Upper lobe of left lung (tissue), 6 donors: ENCODE data around the gene CDC42EP1. TPM values are rescaled to one million over a fixed set of nuclear protein-coding genes. Genes with fewer than 3 reads are reported as not detected.

Experiments
- ATAC-seq, 2 donors: fragments of 200-7000 bp; cut with Tn5 transposase; one replicate each; pipeline ENCODE4 v1.9.1; 2022; ENCODE audit warnings: mild to moderate bottlenecking in 2 of 2, moderate library complexity in 2 of 2; ENCODE audit not compliant: low FRiP score in 2 of 2
- DNase-seq, 2 donors: peaks; one replicate each; pipeline ENCODE4 v3.0.0-alpha.2; 2019 to 2020
- H3K27ac ChIP-seq, 4 donors: fragments of 200-600 bp; sonication (generic); one replicate each; pipeline ENCODE4 v1.5.1; 2016 to 2019
- H3K27me3 ChIP-seq, 4 donors: fragments of 200-600 bp; sonication (generic); one replicate each; pipeline ENCODE4 v1.5.1; 2017 to 2019
- H3K36me3 ChIP-seq, 4 donors: fragments of 200-600 bp; sonication (generic); one replicate each; pipeline ENCODE4 v1.5.1; 2016 to 2019
- H3K4me1 ChIP-seq, 4 donors: fragments of 200-600 bp; sonication (generic); one replicate each; pipeline ENCODE4 v1.5.1; 2018 to 2019
- H3K4me3 ChIP-seq, 4 donors: fragments of 200-600 bp; sonication (generic); one replicate each; pipeline ENCODE4 v1.5.1; 2017 to 2019; ENCODE audit warnings: mild to moderate bottlenecking in 2 of 4, moderate library complexity in 1 of 4
- H3K9me3 ChIP-seq, 4 donors: fragments of 200-600 bp; sonication (generic); one replicate each; pipeline ENCODE4 v1.5.1; 2018 to 2019
- EP300 ChIP-seq, 4 donors: sonication (generic); formaldehyde crosslinking; IDR thresholded peaks; one replicate each; pipeline ENCODE4 v1.5.1; 2017; ENCODE audit warnings: antibody characterized with exemption in 4 of 4, control low read depth in 2 of 4
- POLR2A ChIP-seq, 4 donors: fragments of 450-650 bp; IDR thresholded peaks; one replicate each; pipeline ENCODE4 v1.5.1; 2016 to 2017; ENCODE audit warnings: antibody characterized with exemption in 4 of 4, mild to moderate bottlenecking in 2 of 4
- POLR2AphosphoS5 ChIP-seq, 2 donors: sonication (generic); formaldehyde crosslinking; IDR thresholded peaks; one replicate each; pipeline ENCODE4 v1.5.1; 2017; ENCODE audit warnings: antibody characterized with exemption in 2 of 2
- WGBS, 2 donors: methylation state at CpG; one replicate each; pipeline ENCODE4 v1.1.5; 2017 to 2018; 5-methylcytosine and 5-hydroxymethylcytosine counted together
- total RNA-seq, 6 donors: library from RNA; depleted of rRNA in 4 of 6; stranded (reverse); fragments of >200 nt in 4 of 6; gene quantifications; one replicate each; pipeline versions ENCODE4 v1.1.0 to v1.2.1, GENCODE V29; 2016 to 2021
- TF ChIP-seq, protein P1 (sequence below), 6 experiments: fragments of 450-650 bp in 4 of 6; fragments of 200-600 bp in 2 of 6; sonication (generic) in 2 of 6; IDR thresholded peaks; one replicate each; pipeline ENCODE4 v1.5.1; 2016 to 2019; ENCODE audit warnings: antibody characterized with exemption in 6 of 6
- donor health status: DM: no; HTN: no; CAD: no; lungs with moderate emphysema.
- donor health status: DM: no; HTN: yes; CAD: no; lungs with severe emphysema.

CDC42EP1 gene
- total RNA-seq, 6 donors from 2014 or later: 38.8 to 81.7 (median 67.5) TPM

GRCh38 chr22:37591823-37592404, 31.6 kb downstream of the CDC42EP1 start:
- peaks cover 5 to 37% (median 15%) of the 10 kb centered on the region in 4 donors for H3K4me1 ChIP-seq

GRCh38 chr22:37594237-37594636, 34.0 kb downstream of the CDC42EP1 start:
- no peaks in the 10 kb centered on the region for H3K36me3 ChIP-seq
- DNase-seq: no peak
- no peaks in the 10 kb centered on the region for H3K27me3 ChIP-seq
- H3K27ac ChIP-seq: no peak overlapping the region
- no peaks in the 10 kb centered on the region for H3K9me3 ChIP-seq
- ATAC-seq: no peak
- 89 to 94% methylated on average over 5 of the region's 5 CpGs for WGBS, 2 donors
- H3K4me1 ChIP-seq: peaks cover 7 to 30% (median 15%) of the 10 kb centered on the region in 4 donors
- TF ChIP-seq, protein P1, sequence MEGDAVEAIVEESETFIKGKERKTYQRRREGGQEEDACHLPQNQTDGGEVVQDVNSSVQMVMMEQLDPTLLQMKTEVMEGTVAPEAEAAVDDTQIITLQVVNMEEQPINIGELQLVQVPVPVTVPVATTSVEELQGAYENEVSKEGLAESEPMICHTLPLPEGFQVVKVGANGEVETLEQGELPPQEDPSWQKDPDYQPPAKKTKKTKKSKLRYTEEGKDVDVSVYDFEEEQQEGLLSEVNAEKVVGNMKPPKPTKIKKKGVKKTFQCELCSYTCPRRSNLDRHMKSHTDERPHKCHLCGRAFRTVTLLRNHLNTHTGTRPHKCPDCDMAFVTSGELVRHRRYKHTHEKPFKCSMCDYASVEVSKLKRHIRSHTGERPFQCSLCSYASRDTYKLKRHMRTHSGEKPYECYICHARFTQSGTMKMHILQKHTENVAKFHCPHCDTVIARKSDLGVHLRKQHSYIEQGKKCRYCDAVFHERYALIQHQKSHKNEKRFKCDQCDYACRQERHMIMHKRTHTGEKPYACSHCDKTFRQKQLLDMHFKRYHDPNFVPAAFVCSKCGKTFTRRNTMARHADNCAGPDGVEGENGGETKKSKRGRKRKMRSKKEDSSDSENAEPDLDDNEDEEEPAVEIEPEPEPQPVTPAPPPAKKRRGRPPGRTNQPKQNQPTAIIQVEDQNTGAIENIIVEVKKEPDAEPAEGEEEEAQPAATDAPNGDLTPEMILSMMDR (IDR thresholded peaks at IDR 0.05): no peak
- TF ChIP-seq POLR2A (IDR thresholded peaks at IDR 0.05): no peak
- no peak for TF ChIP-seq EP300 (IDR thresholded peaks at IDR 0.05)
- TF ChIP-seq POLR2AphosphoS5 (IDR thresholded peaks at IDR 0.05): no peak
- no peak overlapping the region for H3K4me3 ChIP-seq

More at GRCh38 chr22:37591823-37592404, 31.6 kb downstream of the CDC42EP1 start:
- no peaks in the 10 kb centered on the region for H3K9me3 ChIP-seq
- no peaks in the 10 kb centered on the region for H3K27me3 ChIP-seq
- H3K27ac ChIP-seq: peak overlapping the region in 3 of 4 donors; percentile 7 to 54 (median 14)
- no peak for DNase-seq
- 79 to 84% methylated on average over 12 of the region's 12 CpGs for WGBS, 2 donors
- ATAC-seq: no peak
- peak overlapping the region in 1 of 4 donors; percentile 20 for H3K4me3 ChIP-seq
- no peaks in the 10 kb centered on the region for H3K36me3 ChIP-seq
- TF ChIP-seq, protein P1 (IDR thresholded peaks at IDR 0.05): no peak
- TF ChIP-seq POLR2A (IDR thresholded peaks at IDR 0.05) (no peak), EP300 (IDR thresholded peaks at IDR 0.05) (no peak), POLR2AphosphoS5 (IDR thresholded peaks at IDR 0.05) (no peak)

DNA sequence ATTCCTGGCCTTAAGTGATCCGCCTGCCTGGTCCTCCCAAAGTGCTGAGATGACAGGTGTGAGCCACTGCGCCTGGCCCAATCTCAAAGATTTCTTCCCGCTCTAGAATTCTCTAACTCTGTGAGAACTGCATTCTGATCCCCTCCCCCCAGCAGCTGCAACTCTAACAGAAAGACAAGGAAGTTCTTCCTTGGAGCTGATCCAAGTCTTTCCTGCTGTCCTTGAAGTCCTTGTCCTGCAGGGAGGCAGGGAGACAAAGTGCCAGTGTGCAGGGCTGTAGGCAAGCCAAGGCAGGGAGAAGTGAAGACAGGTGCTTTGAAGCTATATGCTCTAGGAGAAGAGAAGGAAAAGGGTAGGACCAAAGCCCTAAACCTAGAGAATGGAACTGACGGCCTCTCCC, 38.9 kb downstream of the CDC42EP1 start:
- peaks cover 5 to 13% (median 7%) of the 10 kb centered on the region in 4 donors for H3K4me1 ChIP-seq
- ATAC-seq: no peak
- no peaks in the 10 kb centered on the region for H3K9me3 ChIP-seq
- no peak overlapping the region for H3K4me3 ChIP-seq
- no peaks in the 10 kb centered on the region for H3K27me3 ChIP-seq
- 57 to 79% methylated on average over 4 of the region's 4 CpGs for WGBS, 2 donors
- DNase-seq: no peak
- no peaks in the 10 kb centered on the region for H3K36me3 ChIP-seq
- TF ChIP-seq, protein P1 (IDR thresholded peaks at IDR 0.05): no peak
- TF ChIP-seq POLR2AphosphoS5 (IDR thresholded peaks at IDR 0.05): no peak
- no peak for TF ChIP-seq POLR2A (IDR thresholded peaks at IDR 0.05)
- no peak for TF ChIP-seq EP300 (IDR thresholded peaks at IDR 0.05)
- H3K27ac ChIP-seq: no peak overlapping the region

- Histone ChIP-seq H3K36me3 (no peaks in the 10 kb centered on the region), H3K27ac (peak overlapping the region in 2 of 4 donors; percentile 17 to 41), H3K4me1 (peaks cover 5 to 13% (median 12%) of the 10 kb centered on the region in 4 donors), H3K27me3 (no peaks in the 10 kb centered on the region), H3K4me3 (no peak overlapping the region), H3K9me3 (no peaks in the 10 kb centered on the region)
- no peak for ATAC-seq
- no peak for DNase-seq
- TF ChIP-seq POLR2AphosphoS5 (IDR thresholded peaks at IDR 0.05) (no peak), POLR2A (IDR thresholded peaks at IDR 0.05) (no peak), EP300 (IDR thresholded peaks at IDR 0.05) (no peak)
- TF ChIP-seq, protein P1 (IDR thresholded peaks at IDR 0.05): no peak
- WGBS, 2 donors: 46 to 61% methylated on average over 4 of the region's 4 CpGs
Measured at GRCh38 chr22:37601203-37601539, 40.9 kb downstream of the CDC42EP1 start.
